Mucosa of rectum (tissue), 2 donors: ENCODE data around the gene RMND5B.

Source experiments
- H3K27ac ChIP-seq, 2 donors: one replicate each; pipeline ENCODE4 v1.7.0; 2013; ENCODE audit warnings: inconsistent platforms in 2 of 2, low read depth in 2 of 2, low read length in 2 of 2
- H3K27me3 ChIP-seq, 2 donors: one replicate each; pipeline ENCODE4 v1.7.0; 2013; ENCODE audit warnings: low read length in 2 of 2; ENCODE audit not compliant: control insufficient read depth in 2 of 2, insufficient read depth in 2 of 2
- H3K36me3 ChIP-seq, 2 donors: one replicate each; pipeline ENCODE4 v1.7.0; 2013; ENCODE audit warnings: low read length in 2 of 2; ENCODE audit not compliant: control insufficient read depth in 2 of 2, insufficient read depth in 2 of 2
- H3K4me1 ChIP-seq, 2 donors: one replicate each; pipeline ENCODE4 v1.7.0; 2013; ENCODE audit warnings: low read length in 2 of 2, mild to moderate bottlenecking in 1 of 2; ENCODE audit not compliant: control insufficient read depth in 2 of 2, insufficient read depth in 2 of 2
- H3K4me3 ChIP-seq, 2 donors: one replicate each; pipeline ENCODE4 v1.7.0; 2013; ENCODE audit warnings: low read length in 2 of 2
- H3K9ac ChIP-seq, 2 donors: one replicate each; pipeline ENCODE4 v1.7.0; 2013; ENCODE audit warnings: low read length in 2 of 2, low read depth in 1 of 2, mild to moderate bottlenecking in 1 of 2
- H3K9me3 ChIP-seq, 2 donors: one replicate each; pipeline ENCODE4 v1.7.0; 2013; ENCODE audit warnings: low read length in 2 of 2; ENCODE audit not compliant: control insufficient read depth in 2 of 2
- donor health status: healthy.
- donor health status: Normal muscosa, but diverticular disease.

Gene RMND5B

GRCh38 chr5:178163772-178164735 lies 33.2 kb downstream of the RMND5B start:
- Histone ChIP-seq H3K9ac (no peak overlapping the region), H3K4me3 (peak overlapping the region; percentile 41 to 56), H3K36me3 (no peaks in the 10 kb centered on the region), H3K9me3 (no peaks in the 10 kb centered on the region), H3K4me1 (peaks cover 5 to 7% of the 10 kb centered on the region in 2 donors), H3K27ac (no peak overlapping the region), H3K27me3 (peaks cover 0 to 2% of the 10 kb centered on the region in 2 donors)

GRCh38 chr5:178165581-178165980 lies 34.8 kb downstream of the RMND5B start:
- Histone ChIP-seq H3K4me3 (no peak overlapping the region), H3K9me3 (no peaks in the 10 kb centered on the region)

GRCh38 chr5:178170455-178170854 lies 39.6 kb downstream of the RMND5B start:
- Histone ChIP-seq H3K4me3 (no peak overlapping the region), H3K4me1 (no peaks in the 10 kb centered on the region), H3K9me3 (no peaks in the 10 kb centered on the region), H3K27me3 (no peaks in the 10 kb centered on the region), H3K27ac (no peak overlapping the region), H3K9ac (no peak overlapping the region), H3K36me3 (no peaks in the 10 kb centered on the region)

More at GRCh38 chr5:178165581-178165980, 34.8 kb downstream of the RMND5B start:
- Histone ChIP-seq H3K27me3 (peaks cover 0 to 2% of the 10 kb centered on the region in 2 donors), H3K4me1 (peaks cover 5 to 7% of the 10 kb centered on the region in 2 donors), H3K9ac (no peak overlapping the region), H3K27ac (no peak overlapping the region), H3K36me3 (no peaks in the 10 kb centered on the region)

- Histone ChIP-seq H3K36me3 (no peaks in the 10 kb centered on the region), H3K4me1 (no peaks in the 10 kb centered on the region), H3K27me3 (no peaks in the 10 kb centered on the region), H3K27ac (no peak overlapping the region), H3K9me3 (no peaks in the 10 kb centered on the region), H3K9ac (no peak overlapping the region), H3K4me3 (no peak overlapping the region)
Measured at GRCh38 chr5:178174456-178174855, 43.6 kb downstream of the RMND5B start.

GRCh38 chr5:178176791-178177190 lies 46.0 kb downstream of the RMND5B start:
- H3K27me3 ChIP-seq: no peaks in the 10 kb centered on the region
- no peaks in the 10 kb centered on the region for H3K9me3 ChIP-seq
- no peak overlapping the region for H3K4me3 ChIP-seq
- H3K36me3 ChIP-seq: no peaks in the 10 kb centered on the region
- no peak overlapping the region for H3K27ac ChIP-seq
- no peak overlapping the region for H3K9ac ChIP-seq
- H3K4me1 ChIP-seq: peaks cover 0 to under 1% of the 10 kb centered on the region in 2 donors

- Histone ChIP-seq H3K4me1 (peaks cover 0 to 7% of the 10 kb centered on the region in 2 donors), H3K27me3 (no peaks in the 10 kb centered on the region), H3K4me3 (no peak overlapping the region)
Measured at GRCh38 chr5:178177569-178177968, 46.8 kb downstream of the RMND5B start.

GRCh38 chr5:178180141-178180863 lies 49.5 kb downstream of the RMND5B start:
- Histone ChIP-seq H3K4me3 (no peak overlapping the region), H3K36me3 (no peaks in the 10 kb centered on the region), H3K9me3 (no peaks in the 10 kb centered on the region), H3K27ac (no peak overlapping the region), H3K4me1 (peaks cover 0 to 7% of the 10 kb centered on the region in 2 donors), H3K27me3 (no peaks in the 10 kb centered on the region), H3K9ac (no peak overlapping the region)

More at GRCh38 chr5:178177569-178177968, 46.8 kb downstream of the RMND5B start:
- no peaks in the 10 kb centered on the region for H3K9me3 ChIP-seq
- no peak overlapping the region for H3K27ac ChIP-seq
- H3K36me3 ChIP-seq: no peaks in the 10 kb centered on the region
- H3K9ac ChIP-seq: no peak overlapping the region

GRCh38 chr5:178182158-178182876 lies 51.5 kb downstream of the RMND5B start:
- H3K36me3 ChIP-seq: no peaks in the 10 kb centered on the region
- no peak overlapping the region for H3K27ac ChIP-seq
- H3K4me3 ChIP-seq: no peak overlapping the region
- H3K9me3 ChIP-seq: no peaks in the 10 kb centered on the region
- H3K27me3 ChIP-seq: no peaks in the 10 kb centered on the region
- peaks cover 0 to 7% of the 10 kb centered on the region in 2 donors for H3K4me1 ChIP-seq
- no peak overlapping the region for H3K9ac ChIP-seq

- Histone ChIP-seq H3K4me3 (no peak overlapping the region), H3K27ac (no peak overlapping the region), H3K4me1 (peaks cover 0 to 7% of the 10 kb centered on the region in 2 donors), H3K27me3 (no peaks in the 10 kb centered on the region), H3K9me3 (no peaks in the 10 kb centered on the region), H3K36me3 (no peaks in the 10 kb centered on the region), H3K9ac (no peak overlapping the region)
Measured at GRCh38 chr5:178186427-178186826, 55.6 kb downstream of the RMND5B start.
